A549 (cell line): ENCODE measurements around the gene DHRS3. TPM values are rescaled to one million over a fixed set of nuclear protein-coding genes. Genes with fewer than 3 reads are reported as not detected.

ENCODE experiments used
- ATAC-seq, 2 experiments: fragments of 200-7000 bp in 1 of 2; fragments of >200 bp in 1 of 2; cut with Nextera tagmentation in 1 of 2; cut with Tn5 transposase in 1 of 2; 3 replicates each; pipeline versions ENCODE4 v1.8.0 to v1.9.1; 2018 to 2020; ENCODE audit warnings: mild to moderate bottlenecking in 1 of 2, moderate library complexity in 1 of 2
- CTCF ChIA-PET: fragments of 300-600 bp; sonication (Branson Sonifier 250); formaldehyde crosslinking; extraction: SDS; loops from one replicate; lab custom pipeline; 2021; ENCODE audit warnings: antibody characterized with exemption, inconsistent platforms; lab: Yijun Ruan, JAX
- POLR2A ChIA-PET: fragments of 350-600 bp; formaldehyde crosslinking; extraction: SDS; loops from one replicate; lab custom pipeline; 2021; ENCODE audit warnings: antibody characterized with exemption, inconsistent platforms; lab: Yijun Ruan, JAX
- DNase-seq, 2 experiments: peaks; one replicate each; pipeline versions ENCODE4 v3.0.0 to v3.0.0-alpha.2; 2011 to 2016; ENCODE audit warnings: low read depth in 1 of 2, low spot score in 1 of 2
- FAIRE-seq: peaks from 2 replicates; lab custom pipeline; 2011; peaks lifted over from hg19 to GRCh38; lab: Jason Lieb, UNC
- H3K27ac ChIP-seq, 2 experiments: fragments of >200 bp; sonication (Bioruptor Twin); formaldehyde crosslinking; 3 replicates each; pipeline ENCODE4 v1.5.1; 2016 to 2017
- H3K4me1 ChIP-seq: fragments of >200 bp; sonication (Bioruptor Twin); formaldehyde crosslinking; 3 replicates; pipeline ENCODE4 v1.6.1; 2016
- H3K4me2 ChIP-seq: fragments of >200 bp; sonication (Bioruptor Twin); formaldehyde crosslinking; 3 replicates; pipeline ENCODE4 v1.6.1; 2016
- H3K4me3 ChIP-seq: fragments of >200 bp; sonication (Bioruptor Twin); formaldehyde crosslinking; 3 replicates; pipeline ENCODE4 v1.5.1; 2016
- H3K9me3 ChIP-seq: fragments of >200 bp; sonication (Bioruptor Twin); formaldehyde crosslinking; 3 replicates; pipeline ENCODE4 v1.6.1; 2016
- ATOH8 ChIP-seq: fragments of 250-450 bp; sonication (Bioruptor Pico); IDR thresholded peaks from 2 replicates; pipeline ENCODE4 v1.5.0; 2020; ENCODE audit warnings: low read depth, mild to moderate bottlenecking, moderate library complexity
- CBX8 ChIP-seq: fragments of 200-600 bp; sonication (generic); IDR thresholded peaks from 2 replicates; pipeline ENCODE4 v1.6.1; 2016
- CEBPB ChIP-seq, 2 experiments: fragments of >200 bp in 1 of 2; sonication (Bioruptor Twin) in 1 of 2; formaldehyde crosslinking in 1 of 2; IDR thresholded peaks; 2 replicates each; pipeline ENCODE4 v1.6.1; 2012 to 2016
- FOSB ChIP-seq: fragments of 250-450 bp; sonication (Bioruptor Pico); IDR thresholded peaks from 2 replicates; pipeline ENCODE4 v1.5.0; 2020; ENCODE audit warnings: mild to moderate bottlenecking, moderate library complexity
- FOXS1 ChIP-seq: fragments of 250-450 bp; sonication (Bioruptor Pico); IDR thresholded peaks from 2 replicates; pipeline ENCODE4 v1.5.0; 2020; ENCODE audit warnings: mild to moderate bottlenecking, moderate library complexity
- HEYL ChIP-seq: fragments of 250-450 bp; sonication (Bioruptor Pico); IDR thresholded peaks from 2 replicates; pipeline ENCODE4 v1.8.0; 2021; ENCODE audit warnings: mild to moderate bottlenecking, moderate library complexity
- HMGXB4 ChIP-seq: fragments of 250-450 bp; sonication (Bioruptor Pico); IDR thresholded peaks from 2 replicates; pipeline ENCODE4 v1.5.0; 2021; ENCODE audit warnings: mild to moderate bottlenecking, moderate library complexity, borderline replicate concordance
- HOXB5 ChIP-seq: fragments of 250-450 bp; sonication (Bioruptor Pico); IDR thresholded peaks from 2 replicates; pipeline ENCODE4 v1.5.0; 2020; ENCODE audit warnings: mild to moderate bottlenecking, moderate library complexity
- JUNB ChIP-seq: fragments of >200 bp; sonication (Bioruptor Twin); formaldehyde crosslinking; IDR thresholded peaks from 2 replicates; pipeline ENCODE4 v1.6.1; 2016
- NR3C1 ChIP-seq: fragments of >200 bp; sonication (Bioruptor Twin); formaldehyde crosslinking; IDR thresholded peaks from 3 replicates; pipeline ENCODE4 v1.6.1; 2017
- RARB ChIP-seq: fragments of 250-450 bp; sonication (Bioruptor Pico); IDR thresholded peaks from 2 replicates; pipeline ENCODE4 v1.8.0; 2021; ENCODE audit warnings: mild to moderate bottlenecking, moderate library complexity
- RNF2 ChIP-seq: fragments of 200-600 bp; sonication (generic); IDR thresholded peaks from 2 replicates; pipeline ENCODE4 v1.6.1; 2016; ENCODE audit warnings: low read depth, mild to moderate bottlenecking, antibody characterized with exemption, moderate library complexity, borderline replicate concordance
- SMC3 ChIP-seq: fragments of >200 bp; sonication (Bioruptor Twin); formaldehyde crosslinking; IDR thresholded peaks from 3 replicates; pipeline ENCODE4 v1.6.1; 2018; ENCODE audit warnings: inconsistent platforms
- TFCP2L1 ChIP-seq: fragments of 250-450 bp; sonication (Bioruptor Pico); IDR thresholded peaks from 2 replicates; pipeline ENCODE4 v1.5.0; 2021; ENCODE audit warnings: mild to moderate bottlenecking
- ZFP36 ChIP-seq: fragments of 450-650 bp; IDR thresholded peaks from 2 replicates; pipeline ENCODE4 v1.6.1; 2014; ENCODE audit warnings: borderline replicate concordance; ENCODE audit not compliant: partially characterized antibody
- WGBS: methylation state at CpG from one replicate; pipeline ENCODE4 v1.1.6; 2017; ENCODE audit errors: missing lambda C conversion rate; 5-methylcytosine and 5-hydroxymethylcytosine counted together
- polyA plus RNA-seq, 4 experiments: library from polyadenylated mRNA; depleted of rRNA in 3 of 4; stranded (reverse); fragments of >200 nt; fragmentation: RNase III in 1 of 4; extraction: RNeasy Plus Mini Kit Qiagen cat#74134 plus additional on column Dnase treatment in 1 of 4; gene quantifications; 2 replicates in 3 of 4; 3 replicates in 1 of 4; pipeline ENCODE4 v1.2.3, GENCODE V29; 2011 to 2017
- TF ChIP-seq, protein P1 (sequence below): fragments of 450-650 bp; IDR thresholded peaks from 2 replicates; pipeline ENCODE4 v1.6.1; 2014; ENCODE audit warnings: antibody characterized with exemption
- TF ChIP-seq, protein P2 (sequence below): fragments of >200 bp; sonication (Bioruptor Twin); formaldehyde crosslinking; IDR thresholded peaks from 3 replicates; pipeline ENCODE4 v1.5.1; 2016

Gene DHRS3
- polyA plus RNA-seq, 2 of the 4 experiments (the other 2 are of a cell fraction): 62.7 to 79.7 TPM

GRCh38 chr1:12582649-12583048 is 35.4 kb downstream of the DHRS3 start:
- peak overlapping the region in 1 of 2 experiments; percentile 19; a peak in 1 of 6 replicates for H3K27ac ChIP-seq
- WGBS: 94% methylated on average over 4 of the region's 4 CpGs
- no peak overlapping the region for H3K4me3 ChIP-seq
- H3K9me3 ChIP-seq: no peaks in the 10 kb centered on the region
- ChIA-PET CTCF (no interaction called here), POLR2A (no interaction called here)
- no peak for FAIRE-seq
- no peak for TF ChIP-seq ATOH8 (CRISPR knock-in tag)
- no peak for TF ChIP-seq ZFP36
- no peak for TF ChIP-seq HMGXB4
- TF ChIP-seq, protein P1, sequence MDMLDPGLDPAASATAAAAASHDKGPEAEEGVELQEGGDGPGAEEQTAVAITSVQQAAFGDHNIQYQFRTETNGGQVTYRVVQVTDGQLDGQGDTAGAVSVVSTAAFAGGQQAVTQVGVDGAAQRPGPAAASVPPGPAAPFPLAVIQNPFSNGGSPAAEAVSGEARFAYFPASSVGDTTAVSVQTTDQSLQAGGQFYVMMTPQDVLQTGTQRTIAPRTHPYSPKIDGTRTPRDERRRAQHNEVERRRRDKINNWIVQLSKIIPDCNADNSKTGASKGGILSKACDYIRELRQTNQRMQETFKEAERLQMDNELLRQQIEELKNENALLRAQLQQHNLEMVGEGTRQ: no peak
- TF ChIP-seq, protein P2, sequence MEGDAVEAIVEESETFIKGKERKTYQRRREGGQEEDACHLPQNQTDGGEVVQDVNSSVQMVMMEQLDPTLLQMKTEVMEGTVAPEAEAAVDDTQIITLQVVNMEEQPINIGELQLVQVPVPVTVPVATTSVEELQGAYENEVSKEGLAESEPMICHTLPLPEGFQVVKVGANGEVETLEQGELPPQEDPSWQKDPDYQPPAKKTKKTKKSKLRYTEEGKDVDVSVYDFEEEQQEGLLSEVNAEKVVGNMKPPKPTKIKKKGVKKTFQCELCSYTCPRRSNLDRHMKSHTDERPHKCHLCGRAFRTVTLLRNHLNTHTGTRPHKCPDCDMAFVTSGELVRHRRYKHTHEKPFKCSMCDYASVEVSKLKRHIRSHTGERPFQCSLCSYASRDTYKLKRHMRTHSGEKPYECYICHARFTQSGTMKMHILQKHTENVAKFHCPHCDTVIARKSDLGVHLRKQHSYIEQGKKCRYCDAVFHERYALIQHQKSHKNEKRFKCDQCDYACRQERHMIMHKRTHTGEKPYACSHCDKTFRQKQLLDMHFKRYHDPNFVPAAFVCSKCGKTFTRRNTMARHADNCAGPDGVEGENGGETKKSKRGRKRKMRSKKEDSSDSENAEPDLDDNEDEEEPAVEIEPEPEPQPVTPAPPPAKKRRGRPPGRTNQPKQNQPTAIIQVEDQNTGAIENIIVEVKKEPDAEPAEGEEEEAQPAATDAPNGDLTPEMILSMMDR: no peak
- TF ChIP-seq JUNB: no peak
- no peak for TF ChIP-seq TFCP2L1 (CRISPR knock-in tag)
- no peak for TF ChIP-seq RNF2
- TF ChIP-seq FOSB (CRISPR knock-in tag): no peak
- TF ChIP-seq HOXB5: no peak
- no peak for TF ChIP-seq CEBPB (IDR thresholded peaks at IDR 0.05)
- no peak for TF ChIP-seq SMC3
- no peak for TF ChIP-seq RARB (CRISPR knock-in tag)
- no peak for TF ChIP-seq HEYL
- TF ChIP-seq CBX8: no peak
- H3K4me2 ChIP-seq: no peak overlapping the region
- no peak for ATAC-seq
- H3K4me1 ChIP-seq: peaks cover 40% of the 10 kb centered on the region
- no peak for DNase-seq

GRCh38 chr1:12581179-12581578 is 36.8 kb downstream of the DHRS3 start:
- 96% methylated on average over 4 of the region's 5 CpGs for WGBS
- Histone ChIP-seq H3K4me1 (peaks cover 25% of the 10 kb centered on the region), H3K9me3 (no peaks in the 10 kb centered on the region), H3K4me3 (no peak overlapping the region), H3K4me2 (no peak overlapping the region), H3K27ac (peak overlapping the region; percentile 10 to 70; a peak in 3 of 6 replicates)
- DNase-seq (no peak), FAIRE-seq (no peak), ATAC-seq (no peak)
- TF ChIP-seq FOXS1 (CRISPR knock-in tag): no peak
- no peak for TF ChIP-seq HOXB5
- ChIA-PET POLR2A (no interaction called here), CTCF (interaction anchor here (1.4 kb wide), 1 partner anchor 10 kb away, joined by 3 read pairs; no protein-coding TSS in a partner anchor)

GRCh38 chr1:12580054-12580887 is 37.7 kb downstream of the DHRS3 start:
- CTCF ChIA-PET: interaction anchor here (1.4 kb wide), 1 partner anchor 11 kb away, joined by 3 read pairs; no protein-coding TSS in a partner anchor
- TF ChIP-seq CEBPB (IDR thresholded peaks at IDR 0.05) (peak in 1 of 2 experiments; percentile 65; a peak in 2 of 4 replicates), NR3C1 (no peak)
- Histone ChIP-seq H3K4me2 (no peak overlapping the region), H3K9me3 (no peaks in the 10 kb centered on the region), H3K4me3 (no peak overlapping the region), H3K4me1 (peaks cover 25% of the 10 kb centered on the region), H3K27ac (peak overlapping the region; percentile 47 to 70; a peak in 5 of 6 replicates)
- 84% methylated on average over 17 of the region's 20 CpGs for WGBS
- ATAC-seq: peak; percentile 15 to 26; a peak in 3 of 6 replicates
- POLR2A ChIA-PET: no interaction called here
- no peak for FAIRE-seq
- no peak for DNase-seq
